Articular chondrocyte of knee joint (primary cell): ENCODE measurements around the gene CDH18. TPM values are rescaled to one million over a fixed set of nuclear protein-coding genes. Genes with fewer than 3 reads are reported as not detected.

Source experiments
- total RNA-seq: library from RNA; depleted of rRNA; stranded (reverse); fragments of >200 nt; gene quantifications from 2 replicates; pipeline ENCODE4 v1.2.3, GENCODE V29; 2012

The CDH18 gene
- under 0.01 and 0.22 TPM in 2 replicates for total RNA-seq

GRCh38 chr5:19987612-19988361 lies at the start of gene CDH18:
Gene CDH18 (minus strand): TSS chr5:19988200. CDS start chr5:19838986, 149,214 bp downstream.

